Mesenchymal stem cell (in vitro differentiated cells and primary cell): ENCODE results near the gene CAMK1D.
"Not testable (repeated sequence)": the region's sequence is repeated elsewhere in the genome, so short reads cannot be mapped to it uniquely, and the experiment has no call there.

Source experiments
- DNase-seq: peaks from one replicate; pipeline ENCODE4 v3.0.0-alpha.2; 2013
- H2AFZ ChIP-seq: one replicate; pipeline ENCODE4 v1.6.1; 2013; ENCODE audit warnings: low read depth, mild to moderate bottlenecking, control low read depth, inconsistent platforms, low read length, moderate library complexity
- H2AK5ac ChIP-seq: 2 replicates; pipeline ENCODE4 v1.6.1; 2013; ENCODE audit warnings: low read length, moderate library complexity, mild to moderate bottlenecking, inconsistent platforms; ENCODE audit not compliant: severe bottlenecking
- H2BK120ac ChIP-seq: one replicate; pipeline ENCODE4 v1.6.1; 2013; ENCODE audit warnings: low read depth, mild to moderate bottlenecking, inconsistent platforms, low read length, moderate library complexity
- H2BK12ac ChIP-seq, 2 experiments: one replicate each; pipeline ENCODE4 v1.6.1; 2013; ENCODE audit warnings: inconsistent platforms in 2 of 2, low read length in 2 of 2, mild to moderate bottlenecking in 2 of 2, moderate library complexity in 2 of 2, control low read depth in 1 of 2
- H2BK15ac ChIP-seq: one replicate; pipeline ENCODE4 v1.6.1; 2013; ENCODE audit warnings: mild to moderate bottlenecking, low read depth, inconsistent platforms; ENCODE audit not compliant: poor library complexity, severe bottlenecking
- H2BK5ac ChIP-seq: 2 replicates; pipeline ENCODE4 v1.6.1; 2013; ENCODE audit warnings: low read depth, mild to moderate bottlenecking, low read length, control low read depth, inconsistent platforms; ENCODE audit not compliant: poor library complexity, severe bottlenecking
- H3K14ac ChIP-seq, 2 experiments: one replicate each; pipeline ENCODE4 v1.6.1; 2013; ENCODE audit warnings: inconsistent platforms in 2 of 2, low read length in 2 of 2, control low read depth in 1 of 2, mild to moderate bottlenecking in 1 of 2, moderate library complexity in 1 of 2
- H3K18ac ChIP-seq, 2 experiments: one replicate each; pipeline ENCODE4 v1.6.1; 2013; ENCODE audit warnings: inconsistent platforms in 2 of 2, low read length in 2 of 2, control low read depth in 1 of 2, low read depth in 1 of 2, mild to moderate bottlenecking in 1 of 2
- H3K23ac ChIP-seq, 2 experiments: one replicate each; pipeline ENCODE4 v1.6.1; 2013; ENCODE audit warnings: inconsistent platforms in 2 of 2, low read length in 2 of 2, mild to moderate bottlenecking in 2 of 2, moderate library complexity in 2 of 2, control low read depth in 1 of 2
- H3K27ac ChIP-seq: 2 replicates; pipeline ENCODE4 v1.5.1; 2013; ENCODE audit warnings: mild to moderate bottlenecking, moderate library complexity, low read length, control low read depth, inconsistent platforms; ENCODE audit not compliant: poor library complexity, severe bottlenecking
- H3K27me3 ChIP-seq, 2 experiments: 2 replicates each; pipeline versions ENCODE4 v1.6.1 to v1.7.0; 2013; ENCODE audit warnings: low read length in 2 of 2, mild to moderate bottlenecking in 2 of 2, moderate library complexity in 2 of 2, control low read depth in 1 of 2, inconsistent platforms in 1 of 2; ENCODE audit not compliant: control insufficient read depth in 1 of 2, insufficient read depth in 1 of 2
- H3K36me3 ChIP-seq, 2 experiments: 2 replicates each; pipeline versions ENCODE4 v1.6.1 to v1.7.0; 2013; ENCODE audit warnings: low read length in 2 of 2, control low read depth in 1 of 2, inconsistent platforms in 1 of 2, low read depth in 1 of 2, mild to moderate bottlenecking in 1 of 2; ENCODE audit not compliant: insufficient read depth in 2 of 2, control insufficient read depth in 1 of 2
- H3K4ac ChIP-seq, 2 experiments: one replicate each; pipeline ENCODE4 v1.6.1; 2013; ENCODE audit warnings: inconsistent platforms in 2 of 2, low read length in 2 of 2, mild to moderate bottlenecking in 2 of 2, moderate library complexity in 2 of 2, control low read depth in 1 of 2, low read depth in 1 of 2
- H3K4me1 ChIP-seq: 2 replicates; pipeline ENCODE4 v1.6.1; 2013; ENCODE audit warnings: low read depth, low read length, control low read depth; ENCODE audit not compliant: control insufficient read depth, insufficient read depth
- H3K4me2 ChIP-seq: 2 replicates; pipeline ENCODE4 v1.6.1; 2013; ENCODE audit warnings: low read length, mild to moderate bottlenecking, inconsistent platforms; ENCODE audit not compliant: poor library complexity, severe bottlenecking
- H3K4me3 ChIP-seq, 2 experiments: 2 replicates each; pipeline versions ENCODE4 v1.5.1 to v1.7.0; 2013; ENCODE audit warnings: low read length in 2 of 2, mild to moderate bottlenecking in 2 of 2, control low read depth in 1 of 2, low read depth in 1 of 2; ENCODE audit not compliant: insufficient read depth in 1 of 2
- H3K79me1 ChIP-seq: replicated peaks from 2 replicates; pipeline ENCODE4 v1.6.1; 2013; ENCODE audit warnings: mild to moderate bottlenecking, control low read depth, low read length, inconsistent platforms; ENCODE audit not compliant: poor library complexity, severe bottlenecking
- H3K9ac ChIP-seq: 2 replicates; pipeline ENCODE4 v1.7.0; 2013; ENCODE audit warnings: mild to moderate bottlenecking, low read length, moderate library complexity
- H3K9me3 ChIP-seq: 2 replicates; pipeline ENCODE4 v1.7.0; 2013; ENCODE audit warnings: mild to moderate bottlenecking, low read length; ENCODE audit not compliant: control insufficient read depth
- H4K8ac ChIP-seq: one replicate; pipeline ENCODE4 v1.6.1; 2013; ENCODE audit warnings: inconsistent platforms, mild to moderate bottlenecking, low read length, moderate library complexity
- H4K91ac ChIP-seq: one replicate; pipeline ENCODE4 v1.6.1; 2013; ENCODE audit warnings: mild to moderate bottlenecking, low read length, inconsistent platforms
- WGBS: methylation state at CpG from one replicate; pipeline ENCODE4 v1.1.7; 2013; ENCODE audit warnings: mixed read lengths; 5-methylcytosine and 5-hydroxymethylcytosine counted together

Gene CAMK1D

DNA sequence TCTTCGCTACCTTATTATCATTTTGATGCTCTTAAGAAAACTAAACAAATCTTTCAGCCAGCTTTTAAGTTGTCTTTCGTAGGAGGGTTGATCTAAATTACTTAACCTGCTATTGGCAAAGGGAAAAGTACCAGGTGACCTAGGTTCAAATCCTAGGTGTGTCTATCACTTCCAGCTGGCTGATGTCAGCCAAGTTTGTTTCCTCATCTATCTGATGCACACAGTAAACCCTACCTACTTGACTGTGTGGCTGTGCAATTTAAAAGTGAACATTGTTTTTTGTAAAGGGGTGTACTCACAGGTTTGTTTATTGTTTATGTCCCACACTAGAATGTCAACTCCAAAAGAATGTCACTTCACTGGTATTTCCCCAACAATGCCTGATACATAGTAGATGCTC is 21.9 kb upstream of the CAMK1D start:
- H4K91ac ChIP-seq = no peak overlapping the region
- H3K4me2 ChIP-seq = no peak overlapping the region
- no peak overlapping the region for H2BK120ac ChIP-seq
- H3K14ac ChIP-seq = no peak overlapping the region
- H3K9me3 ChIP-seq = no peaks in the 10 kb centered on the region
- no peaks in the 10 kb centered on the region for H3K36me3 ChIP-seq
- no peak overlapping the region for H4K8ac ChIP-seq
- no peak overlapping the region for H3K23ac ChIP-seq
- peaks cover 3% of the 10 kb centered on the region for H3K4me1 ChIP-seq
- no peak overlapping the region for H2BK15ac ChIP-seq
- H2BK12ac ChIP-seq = no peak overlapping the region
- no peak for DNase-seq
- no peak overlapping the region for H3K27ac ChIP-seq
- H2BK5ac ChIP-seq = no peak overlapping the region
- H3K18ac ChIP-seq = no peak overlapping the region
- no peak overlapping the region for H2AK5ac ChIP-seq
- H3K79me1 ChIP-seq = no peaks in the 10 kb centered on the region
- no peak overlapping the region for H3K4ac ChIP-seq
- H3K9ac ChIP-seq = no peak overlapping the region
- no peak overlapping the region for H2AFZ ChIP-seq
- H3K27me3 ChIP-seq = no peaks in the 10 kb centered on the region
- 100% methylated on average over 2 of the region's 2 CpGs for WGBS
- H3K4me3 ChIP-seq = no peak overlapping the region

DNA sequence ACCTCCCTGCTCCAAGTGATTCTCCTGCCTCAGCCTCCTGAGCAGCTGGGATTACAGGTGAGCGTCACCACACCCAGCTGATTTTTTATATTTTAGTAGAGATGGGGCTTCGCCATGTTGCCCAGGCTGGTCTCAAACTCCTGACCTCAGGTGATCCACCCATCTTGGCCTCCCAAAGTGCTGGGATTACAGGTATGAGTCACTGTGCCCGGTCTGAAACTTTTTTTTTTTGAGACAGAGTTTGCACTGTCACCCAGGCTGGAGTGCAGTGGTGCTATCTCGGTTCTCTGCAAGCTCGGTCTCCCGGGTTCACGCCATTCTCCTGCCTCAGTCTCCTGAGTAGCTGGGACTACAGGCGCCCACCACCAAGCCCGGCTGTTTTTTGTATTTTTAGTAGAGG is 21.0 kb upstream of the CAMK1D start:
- not testable (repeated sequence) for H3K4me2 ChIP-seq, H3K4me1 ChIP-seq, H2BK5ac ChIP-seq, H4K8ac ChIP-seq, H3K14ac ChIP-seq, H3K9ac ChIP-seq, H2AFZ ChIP-seq, H3K27me3 ChIP-seq, H2BK120ac ChIP-seq, H3K4me3 ChIP-seq, H2BK15ac ChIP-seq, H3K18ac ChIP-seq, H3K79me1 ChIP-seq, H3K23ac ChIP-seq, H3K36me3 ChIP-seq, H3K27ac ChIP-seq, DNase-seq, H4K91ac ChIP-seq, H3K4ac ChIP-seq, H2BK12ac ChIP-seq, H3K9me3 ChIP-seq, H2AK5ac ChIP-seq
- 80% methylated on average over 9 of the region's 9 CpGs for WGBS

DNA sequence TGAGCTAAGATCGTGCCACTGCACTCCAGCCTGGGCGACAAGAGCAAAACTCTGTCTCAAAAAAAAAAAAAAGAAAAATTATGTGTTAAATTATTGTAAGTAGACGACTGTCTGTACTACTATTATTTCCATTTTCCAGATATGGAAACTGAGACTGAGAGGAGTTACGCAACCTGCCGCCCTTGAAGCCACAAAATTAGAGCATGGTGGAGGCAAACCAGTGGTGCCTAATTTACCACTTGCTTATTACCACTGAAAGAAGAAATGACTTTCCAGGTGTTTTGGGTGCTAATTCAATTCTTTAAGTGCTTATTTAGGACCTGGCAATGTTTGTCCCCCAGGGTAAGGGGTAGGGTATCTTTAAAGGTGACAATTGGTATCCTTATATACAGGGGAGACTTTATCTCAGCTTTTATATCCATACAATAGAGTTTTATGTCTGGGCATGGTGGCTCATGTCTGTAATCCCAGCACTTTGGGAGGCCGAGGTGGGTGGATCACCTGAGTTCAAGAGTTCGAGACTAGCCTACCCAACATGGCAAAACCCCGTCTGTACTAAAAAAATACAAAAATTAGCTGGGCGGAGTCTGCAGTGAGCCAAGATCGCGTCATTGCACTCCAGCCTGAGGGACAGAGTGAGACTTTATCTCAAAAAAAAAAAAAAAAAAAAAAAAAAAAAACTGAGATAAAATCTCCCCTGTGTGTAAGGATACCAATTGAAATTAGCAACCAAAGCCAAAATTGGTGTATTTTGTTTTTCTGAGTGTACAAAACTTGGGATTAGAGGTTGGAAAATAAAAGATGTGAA is 16.6 kb upstream of the CAMK1D start:
- H3K36me3 ChIP-seq = no peaks in the 10 kb centered on the region
- no peak overlapping the region for H2BK15ac ChIP-seq
- peak overlapping the region; percentile 88 for H3K9ac ChIP-seq
- H4K91ac ChIP-seq = no peak overlapping the region
- no peak overlapping the region for H3K4ac ChIP-seq
- no peak overlapping the region for H2BK12ac ChIP-seq
- 98% methylated on average over 6 of the region's 11 CpGs for WGBS
- H3K4me3 ChIP-seq = peak overlapping the region in 1 of 2 experiments; percentile 49
- H2BK120ac ChIP-seq = no peak overlapping the region
- H2AK5ac ChIP-seq = peak overlapping the region; percentile 63
- no peak overlapping the region for H4K8ac ChIP-seq
- peaks cover 9% of the 10 kb centered on the region for H3K4me1 ChIP-seq
- no peak for DNase-seq
- H3K14ac ChIP-seq = no peak overlapping the region
- no peaks in the 10 kb centered on the region for H3K79me1 ChIP-seq
- peak overlapping the region; percentile 100 for H3K27ac ChIP-seq
- peak overlapping the region in 1 of 2 experiments; percentile 22 for H3K18ac ChIP-seq
- no peak overlapping the region for H3K4me2 ChIP-seq
- no peak overlapping the region for H3K23ac ChIP-seq
- H2AFZ ChIP-seq = no peak overlapping the region
- H3K27me3 ChIP-seq = no peaks in the 10 kb centered on the region
- H3K9me3 ChIP-seq = no peaks in the 10 kb centered on the region
- peak overlapping the region; percentile 82 for H2BK5ac ChIP-seq

DNA sequence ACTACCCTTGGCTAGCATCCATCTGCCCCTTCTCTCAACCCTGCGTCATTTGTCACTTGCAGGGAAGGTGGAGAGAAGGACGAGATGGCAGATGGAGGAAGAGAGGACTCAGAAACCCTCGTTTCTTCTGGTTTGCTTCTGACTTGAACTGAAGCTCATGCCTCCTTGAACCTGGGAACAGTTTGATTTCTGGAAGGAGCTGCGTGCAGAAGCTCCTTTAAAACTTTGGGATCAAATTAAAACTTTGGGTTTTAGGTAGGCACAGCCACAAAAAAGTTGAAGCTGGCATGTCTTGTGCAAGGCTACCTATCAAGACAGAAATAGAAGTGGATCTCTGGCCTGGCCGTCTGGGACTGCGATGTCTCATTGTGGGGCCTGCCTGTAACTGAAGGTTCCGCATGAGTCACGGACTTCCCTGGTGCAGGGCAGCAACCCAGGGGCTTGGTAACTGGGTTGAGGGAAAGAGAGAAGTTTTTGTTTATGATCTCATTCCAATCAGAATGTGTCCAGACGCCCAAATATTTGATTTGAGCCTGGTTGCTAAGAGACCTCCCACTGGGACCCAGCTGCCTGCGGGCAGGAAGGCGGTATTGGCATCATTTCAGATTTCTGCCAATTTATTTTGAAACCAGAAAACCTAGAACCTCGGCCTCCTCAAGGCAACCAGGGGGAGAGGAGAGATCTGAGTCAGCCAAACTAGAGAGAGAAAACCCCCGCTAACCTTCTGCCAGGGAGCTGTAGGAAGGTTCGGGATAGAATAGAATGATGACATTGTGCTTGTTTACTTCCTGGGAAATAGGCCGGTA is 15.8 kb upstream of the CAMK1D start:
- peak overlapping the region; percentile 47 for H2AFZ ChIP-seq
- peaks cover 10% of the 10 kb centered on the region for H3K4me1 ChIP-seq
- peak overlapping the region; percentile 22 to 45 for H3K18ac ChIP-seq
- no peaks in the 10 kb centered on the region for H3K27me3 ChIP-seq
- H2BK5ac ChIP-seq = peak overlapping the region; percentile 82
- peak overlapping the region in 1 of 2 experiments; percentile 49 for H3K4me3 ChIP-seq
- no peak overlapping the region for H4K91ac ChIP-seq
- DNase-seq = peak; percentile 98
- no peak overlapping the region for H2BK120ac ChIP-seq
- H3K4ac ChIP-seq = no peak overlapping the region
- H3K14ac ChIP-seq = no peak overlapping the region
- no peak overlapping the region for H3K23ac ChIP-seq
- no peaks in the 10 kb centered on the region for H3K9me3 ChIP-seq
- H3K9ac ChIP-seq = peak overlapping the region; percentile 88
- peak overlapping the region; percentile 100 for H3K27ac ChIP-seq
- H2AK5ac ChIP-seq = peak overlapping the region; percentile 21
- WGBS = 29% methylated on average over 15 of the region's 15 CpGs
- H3K4me2 ChIP-seq = peak overlapping the region; percentile 49
- H3K79me1 ChIP-seq = no peaks in the 10 kb centered on the region
- H4K8ac ChIP-seq = peak overlapping the region; percentile 74
- no peaks in the 10 kb centered on the region for H3K36me3 ChIP-seq
- peak overlapping the region in 1 of 2 experiments; percentile 8 for H2BK12ac ChIP-seq
- no peak overlapping the region for H2BK15ac ChIP-seq
